HL-60 (cell line): ENCODE results near the gene TMEM88.
"Not testable (repeated sequence)": the region's sequence is repeated elsewhere in the genome, so short reads cannot be mapped to it uniquely, and the experiment has no call there.

Source experiments
- DNase-seq, 2 experiments: peaks; one replicate each; pipeline ENCODE4 v3.0.0-alpha.2; 2010 to 2020; ENCODE audit warnings: low read depth in 1 of 2, low spot score in 1 of 2
- H3K27ac ChIP-seq: fragments of 250-450 bp; sonication (Bioruptor Pico); replicated peaks from 2 replicates; pipeline ENCODE4 v1.5.1; 2020; ENCODE audit warnings: mild to moderate bottlenecking, moderate library complexity
- H3K27me3 ChIP-seq: fragments of 250-450 bp; sonication (Bioruptor Pico); 2 replicates; pipeline ENCODE4 v1.5.1; 2021; ENCODE audit warnings: mild to moderate bottlenecking, moderate library complexity; ENCODE audit not compliant: insufficient read depth, poor library complexity, severe bottlenecking
- H3K4me3 ChIP-seq: replicated peaks from 2 replicates; pipeline ENCODE4 v1.5.1; 2011; ENCODE audit warnings: mild to moderate bottlenecking, control low read depth, low read length; ENCODE audit not compliant: insufficient read depth
- CTCF ChIP-seq: IDR thresholded peaks from one replicate; pipeline ENCODE4 v1.5.1; 2011; ENCODE audit warnings: low read length, control low read depth, inconsistent platforms; ENCODE audit not compliant: insufficient read depth
- GABPA ChIP-seq: IDR thresholded peaks from 2 replicates; pipeline ENCODE4 v1.6.1; 2012; ENCODE audit warnings: low read depth
- POLR2AphosphoS5 ChIP-seq: IDR thresholded peaks from 2 replicates; pipeline ENCODE4 v1.6.1; 2012; ENCODE audit warnings: low read depth
- REST ChIP-seq: IDR thresholded peaks from 2 replicates; pipeline ENCODE4 v1.6.1; 2012; ENCODE audit warnings: low read depth; ENCODE audit not compliant: insufficient replicate concordance
- SPI1 ChIP-seq: IDR thresholded peaks from 2 replicates; pipeline ENCODE4 v1.6.1; 2012; ENCODE audit warnings: low read depth, mild to moderate bottlenecking, borderline replicate concordance

The TMEM88 gene

GRCh38 chr17:7862692-7863437 is 8.0 kb downstream of the TMEM88 start:
- no peak overlapping the region for H3K27ac ChIP-seq

GRCh38 chr17:7864384-7864783 is 9.5 kb downstream of the TMEM88 start:
- not testable (repeated sequence) for H3K27ac ChIP-seq, H3K4me3 ChIP-seq, DNase-seq, H3K27me3 ChIP-seq

More at GRCh38 chr17:7862692-7863437, 8.0 kb downstream of the TMEM88 start:
- DNase-seq, result no peak
- no peak for TF ChIP-seq CTCF
- no peak for TF ChIP-seq GABPA
- TF ChIP-seq SPI1, result no peak
- no peak for TF ChIP-seq REST
- TF ChIP-seq POLR2AphosphoS5, result no peak
- no peaks in the 10 kb centered on the region for H3K27me3 ChIP-seq
- no peak overlapping the region for H3K4me3 ChIP-seq

GRCh38 chr17:7864995-7865650 is 10.3 kb downstream of the TMEM88 start:
- Histone ChIP-seq H3K27ac (no peak overlapping the region), H3K27me3 (no peaks in the 10 kb centered on the region), H3K4me3 (no peak overlapping the region)
- DNase-seq, result no peak
- TF ChIP-seq CTCF, result no peak
- no peak for TF ChIP-seq REST
- TF ChIP-seq GABPA, result no peak
- TF ChIP-seq POLR2AphosphoS5, result no peak
- no peak for TF ChIP-seq SPI1

GRCh38 chr17:7867881-7868329 is 13.0 kb downstream of the TMEM88 start:
- Histone ChIP-seq H3K27ac (peak overlapping the region; percentile 68), H3K4me3 (no peak overlapping the region)

More at GRCh38 chr17:7867881-7868329, 13.0 kb downstream of the TMEM88 start:
- DNase-seq, result peak in 1 of 2 experiments; percentile 50
- no peak for TF ChIP-seq POLR2AphosphoS5
- peak; percentile 64; the same call in 1 of the 2 replicates for TF ChIP-seq SPI1
- H3K27me3 ChIP-seq, result no peaks in the 10 kb centered on the region
